Ishikawa (cell line): ENCODE data around the gene DIPK1C.

ENCODE experiments used
- CEBPB ChIP-seq: IDR thresholded peaks from 2 replicates; pipeline ENCODE4 v1.6.1; 2012
- CREB1 ChIP-seq: IDR thresholded peaks from 2 replicates; pipeline ENCODE4 v1.6.1; 2012; ENCODE audit warnings: low read depth
- EGR1 ChIP-seq: IDR thresholded peaks from 2 replicates; pipeline ENCODE4 v1.6.1; 2012
- EP300 ChIP-seq: IDR thresholded peaks from 2 replicates; pipeline ENCODE4 v1.6.1; 2012; ENCODE audit warnings: borderline replicate concordance
- FOXM1 ChIP-seq: IDR thresholded peaks from 2 replicates; pipeline ENCODE4 v1.6.1; 2012; ENCODE audit warnings: low read depth, borderline replicate concordance
- MAX ChIP-seq: IDR thresholded peaks from 2 replicates; pipeline ENCODE4 v1.6.1; 2012
- NFIC ChIP-seq: IDR thresholded peaks from 2 replicates; pipeline ENCODE4 v1.6.1; 2012
- RAD21 ChIP-seq: IDR thresholded peaks from 2 replicates; pipeline ENCODE4 v1.6.1; 2012; ENCODE audit warnings: low read depth
- REST ChIP-seq: IDR thresholded peaks from 2 replicates; pipeline ENCODE4 v1.6.1; 2012; ENCODE audit warnings: low read depth, mild to moderate bottlenecking
- TAF1 ChIP-seq: IDR thresholded peaks from 2 replicates; pipeline ENCODE4 v1.6.1; 2012; ENCODE audit warnings: low read depth, mild to moderate bottlenecking
- TCF12 ChIP-seq: IDR thresholded peaks from 2 replicates; pipeline ENCODE4 v1.6.1; 2012; ENCODE audit warnings: low read depth
- TEAD4 ChIP-seq: IDR thresholded peaks from 2 replicates; pipeline ENCODE4 v1.6.1; 2012
- USF1 ChIP-seq: IDR thresholded peaks from 2 replicates; pipeline ENCODE4 v1.6.1; 2012
- YY1 ChIP-seq: IDR thresholded peaks from 2 replicates; pipeline ENCODE4 v1.6.1; 2012; ENCODE audit warnings: low read depth
- ZBTB7A ChIP-seq: IDR thresholded peaks from 2 replicates; pipeline ENCODE4 v1.6.1; 2012; ENCODE audit warnings: low read depth

Gene DIPK1C

GRCh38 chr18:74392323-74392722 is 64.8 kb downstream of the DIPK1C start:
- no peak for TF ChIP-seq EP300
- no peak for TF ChIP-seq RAD21
- no peak for TF ChIP-seq CREB1
- TF ChIP-seq TEAD4: no peak
- TF ChIP-seq NFIC: no peak
- TF ChIP-seq YY1: no peak
- TF ChIP-seq FOXM1: no peak
- TF ChIP-seq TAF1: no peak
- TF ChIP-seq USF1: no peak
- no peak for TF ChIP-seq REST
- no peak for TF ChIP-seq ZBTB7A
- TF ChIP-seq TCF12: no peak
- no peak for TF ChIP-seq MAX
- no peak for TF ChIP-seq EGR1
- no peak for TF ChIP-seq CEBPB

GRCh38 chr18:74390900-74391299 is 66.2 kb downstream of the DIPK1C start:
- no peak for TF ChIP-seq USF1
- no peak for TF ChIP-seq FOXM1
- TF ChIP-seq ZBTB7A: no peak
- TF ChIP-seq NFIC: no peak
- no peak for TF ChIP-seq CREB1
- TF ChIP-seq YY1: no peak
- TF ChIP-seq TEAD4: no peak
- no peak for TF ChIP-seq TAF1

- TF ChIP-seq CREB1 (no peak), RAD21 (no peak), YY1 (no peak), EGR1 (no peak), FOXM1 (no peak), ZBTB7A (no peak), TAF1 (no peak), CEBPB (no peak), USF1 (no peak), TCF12 (no peak), REST (no peak), TEAD4 (no peak), EP300 (no peak), MAX (no peak), NFIC (no peak)
These were observed 67.1 kb downstream of the DIPK1C start for GRCh38 chr18:74389991-74390390.

- TF ChIP-seq REST (no peak), NFIC (no peak), TCF12 (no peak), EP300 (no peak), YY1 (no peak)
These were observed 67.8 kb downstream of the DIPK1C start for GRCh38 chr18:74389171-74389927.
